Hepatocyte (in vitro differentiated cells): ENCODE data around the gene SPOPL.

Experiments
- CTCF ChIP-seq: fragments of 200-600 bp; sonication (generic); IDR thresholded peaks from 2 replicates; pipeline ENCODE4 v1.5.1; 2016; ENCODE audit warnings: antibody characterized with exemption, mild to moderate bottlenecking; ENCODE audit not compliant: poor library complexity
- EZH2 ChIP-seq: fragments of 200-600 bp; sonication (generic); IDR thresholded peaks from 2 replicates; pipeline ENCODE4 v1.6.1; 2016; ENCODE audit warnings: antibody characterized with exemption, mild to moderate bottlenecking, borderline replicate concordance
- EZH2phosphoT487 ChIP-seq: fragments of 200-600 bp; sonication (generic); IDR thresholded peaks from one replicate; pipeline ENCODE4 v1.6.1; 2018; ENCODE audit warnings: antibody characterized with exemption, mild to moderate bottlenecking, low read depth, moderate library complexity; ENCODE audit not compliant: unreplicated experiment, severe bottlenecking

DNA sequence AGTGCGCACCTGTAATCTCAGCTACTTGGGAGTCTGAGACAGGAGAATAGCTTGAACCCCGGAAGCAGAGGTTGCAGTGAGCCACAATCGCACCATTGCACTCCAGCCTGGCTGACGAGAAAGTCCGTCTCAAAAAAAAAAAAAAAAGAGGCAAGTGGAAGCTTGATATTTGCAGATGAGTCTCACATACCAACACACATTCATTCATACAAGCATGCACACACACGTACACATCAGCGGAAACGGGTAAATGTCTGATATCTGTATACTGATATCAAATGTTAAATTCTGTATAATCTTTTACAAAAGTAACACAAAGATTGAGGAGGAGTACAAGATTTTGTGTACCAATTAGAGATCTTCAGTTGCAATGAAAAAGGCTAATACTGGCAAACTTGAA lies 47.8 kb upstream of the SPOPL start:
- TF ChIP-seq CTCF (no peak), EZH2 (no peak), EZH2phosphoT487 (no peak)
